ENCODE results near the gene MISP. TPM values are rescaled to one million over a fixed set of nuclear protein-coding genes. Genes with fewer than 3 reads are reported as not detected.

Gene MISP
- total and polyA plus RNA-seq, 2 donors (not counting 1 experiment from before 2014, with no cell fraction given) = not detected

DNA sequence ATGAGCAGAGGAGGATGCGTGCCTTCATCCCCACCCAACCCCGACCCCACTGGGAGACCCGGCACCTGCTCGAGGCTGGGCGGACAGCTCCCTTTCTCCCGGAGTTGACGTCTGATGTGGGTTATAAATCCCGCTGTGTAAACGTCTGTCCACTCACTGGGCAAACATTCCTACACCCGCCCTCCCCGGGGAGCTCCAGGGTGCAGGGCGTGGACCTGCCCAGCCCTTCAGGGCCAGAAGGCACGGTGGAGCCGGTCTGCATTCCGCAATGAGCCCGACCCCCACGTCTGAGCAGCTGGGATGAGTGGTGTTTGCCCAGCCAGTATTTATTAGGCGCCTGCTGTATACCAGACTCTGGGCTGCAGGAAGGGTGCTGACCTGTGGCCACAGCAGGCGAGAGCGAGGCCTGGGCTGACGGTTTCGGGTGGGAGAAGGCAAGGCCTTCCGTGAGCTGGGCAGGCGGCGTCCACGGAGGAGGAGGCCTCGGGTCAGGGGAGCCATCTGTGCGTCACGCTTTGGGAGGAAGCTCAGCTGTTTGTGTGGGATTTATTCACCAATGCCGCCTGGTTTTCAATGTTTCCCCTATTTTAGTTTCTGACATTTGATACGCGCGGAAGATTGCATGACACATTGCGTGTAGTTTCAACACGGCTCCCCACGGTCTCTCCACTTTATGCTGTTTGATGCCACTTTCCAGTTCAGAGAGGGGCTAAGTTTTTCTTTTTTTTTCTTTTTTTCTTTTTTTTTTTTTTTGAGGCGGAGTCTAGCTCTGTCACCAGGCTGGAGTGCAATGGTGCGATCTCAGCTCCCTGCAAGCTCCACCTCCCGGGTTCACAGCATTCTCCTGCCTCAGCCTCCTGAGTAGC, 2.0 kb downstream of the MISP start:
- no peak for ATAC-seq (ENCODE audit: low read depth)
- no peak overlapping the region for H3K4me2 ChIP-seq (replicated peaks; ENCODE audit: low read depth, low read length, poor library complexity, severe bottlenecking)
- H3K9ac ChIP-seq (ENCODE audit: low read length) = no peak overlapping the region
- H3K79me2 ChIP-seq (ENCODE audit: control insufficient read depth, insufficient read depth, low read length) = no peaks in the 10 kb centered on the region
- no peak overlapping the region for H2AFZ ChIP-seq (ENCODE audit: insufficient read depth, low read depth, low read length, poor library complexity, severe bottlenecking)
- WGBS (ENCODE audit: insufficient coverage) = 59% methylated on average over 31 of the region's 39 CpGs
- no peaks in the 10 kb centered on the region for H4K20me1 ChIP-seq (ENCODE audit: control insufficient read depth, insufficient read depth, low read length, poor library complexity, severe bottlenecking)
- Mint-ChIP-seq H3K4me1 (no peaks in the 10 kb centered on the region), H3K27me3 (no peaks in the 10 kb centered on the region), H3K4me3 (no peak overlapping the region), H3K9me3 (ENCODE audit: insufficient read depth) (no peaks in the 10 kb centered on the region), H3K27ac (no peak overlapping the region)
- CTCF ChIA-PET = interaction anchor here (0.9 kb wide), 1 partner anchor 19 kb away, joined by 3 read pairs; no protein-coding TSS in a partner anchor
- peaks cover 0 to 4% (median 0%) of the 10 kb centered on the region in 4 experiments for H3K27me3 ChIP-seq (replicated peaks in 1 of 4; ENCODE audit: control extremely low read depth in 1 of 4, control insufficient read depth in 3 of 4, insufficient read depth in 4 of 4, low read length in 3 of 4)
- H3K9me3 ChIP-seq (ENCODE audit: control extremely low read depth in 1 of 3, control insufficient read depth in 2 of 3, insufficient read depth in 1 of 3, low read length in 2 of 3) = peaks cover 0 to 25% (median under 1%) of the 10 kb centered on the region in 3 donors
- no peak overlapping the region for H3K27ac ChIP-seq (ENCODE audit: low read length in 2 of 2)
- H3K4me3 ChIP-seq (ENCODE audit: control extremely low read depth in 1 of 5, extremely low read depth in 1 of 5, insufficient read depth in 1 of 5, low read depth in 2 of 5, low read length in 4 of 5) = no peak overlapping the region
- no peak for TF ChIP-seq EZH2 (IDR thresholded peaks at IDR 0.05; ENCODE audit: borderline replicate concordance, insufficient read depth, low read depth, low read length, poor library complexity, severe bottlenecking)
- TF ChIP-seq, protein P1, sequence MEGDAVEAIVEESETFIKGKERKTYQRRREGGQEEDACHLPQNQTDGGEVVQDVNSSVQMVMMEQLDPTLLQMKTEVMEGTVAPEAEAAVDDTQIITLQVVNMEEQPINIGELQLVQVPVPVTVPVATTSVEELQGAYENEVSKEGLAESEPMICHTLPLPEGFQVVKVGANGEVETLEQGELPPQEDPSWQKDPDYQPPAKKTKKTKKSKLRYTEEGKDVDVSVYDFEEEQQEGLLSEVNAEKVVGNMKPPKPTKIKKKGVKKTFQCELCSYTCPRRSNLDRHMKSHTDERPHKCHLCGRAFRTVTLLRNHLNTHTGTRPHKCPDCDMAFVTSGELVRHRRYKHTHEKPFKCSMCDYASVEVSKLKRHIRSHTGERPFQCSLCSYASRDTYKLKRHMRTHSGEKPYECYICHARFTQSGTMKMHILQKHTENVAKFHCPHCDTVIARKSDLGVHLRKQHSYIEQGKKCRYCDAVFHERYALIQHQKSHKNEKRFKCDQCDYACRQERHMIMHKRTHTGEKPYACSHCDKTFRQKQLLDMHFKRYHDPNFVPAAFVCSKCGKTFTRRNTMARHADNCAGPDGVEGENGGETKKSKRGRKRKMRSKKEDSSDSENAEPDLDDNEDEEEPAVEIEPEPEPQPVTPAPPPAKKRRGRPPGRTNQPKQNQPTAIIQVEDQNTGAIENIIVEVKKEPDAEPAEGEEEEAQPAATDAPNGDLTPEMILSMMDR (IDR thresholded peaks at IDR 0.05) = no peak
- POLR2A ChIA-PET = interaction anchor here (0.6 kb wide), 1 partner anchor 54 kb away, joined by 3 read pairs; no protein-coding TSS in a partner anchor
- no peaks in the 10 kb centered on the region for H3K36me3 ChIP-seq (replicated peaks in 1 of 2; ENCODE audit: control extremely low read depth in 1 of 2, control insufficient read depth in 1 of 2, extremely low read depth in 1 of 2, insufficient read depth in 2 of 2, low read length in 1 of 2)
- H3K4me1 ChIP-seq (ENCODE audit: control insufficient read depth in 2 of 2, insufficient read depth in 2 of 2, low read length in 2 of 2) = no peaks in the 10 kb centered on the region
- intact Hi-C loops (cut with micrococcal nuclease) = no loop called here
- no peak for DNase-seq

DNA sequence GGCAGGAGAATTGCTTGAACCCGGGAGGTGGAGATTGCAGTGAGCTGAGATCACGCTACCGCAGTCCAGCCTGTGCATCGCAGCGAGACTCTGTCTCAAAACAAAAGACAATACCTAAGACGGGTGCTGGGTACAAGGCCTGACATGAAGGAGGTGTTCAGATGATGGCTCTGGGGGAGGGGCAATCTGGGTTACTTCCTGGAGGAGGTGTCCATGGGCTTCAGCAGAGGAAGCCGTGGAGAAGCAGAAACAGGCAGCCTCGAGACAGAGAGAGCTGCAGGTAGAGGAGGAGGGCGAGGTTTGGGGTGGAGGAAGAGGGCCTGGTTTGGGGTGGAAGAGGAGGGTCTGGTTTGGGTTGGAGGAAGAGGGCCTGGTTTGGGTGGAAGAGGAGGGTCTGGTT, 3.6 kb downstream of the MISP start:
- Histone ChIP-seq H3K4me2 (replicated peaks; ENCODE audit: low read depth, low read length, poor library complexity, severe bottlenecking) (no peak overlapping the region), H3K27me3 (replicated peaks in 1 of 4; ENCODE audit: control extremely low read depth in 1 of 4, control insufficient read depth in 3 of 4, insufficient read depth in 4 of 4, low read length in 3 of 4) (peaks cover 0 to 4% (median 0%) of the 10 kb centered on the region in 4 experiments), H3K9ac (ENCODE audit: low read length) (no peak overlapping the region), H3K79me2 (ENCODE audit: control insufficient read depth, insufficient read depth, low read length) (no peaks in the 10 kb centered on the region), H3K9me3 (ENCODE audit: control extremely low read depth in 1 of 3, control insufficient read depth in 2 of 3, insufficient read depth in 1 of 3, low read length in 2 of 3) (peaks cover 0 to 34% (median 0%) of the 10 kb centered on the region in 3 donors), H3K27ac (ENCODE audit: low read length in 2 of 2) (no peak overlapping the region), H3K4me1 (ENCODE audit: control insufficient read depth in 2 of 2, insufficient read depth in 2 of 2, low read length in 2 of 2) (no peaks in the 10 kb centered on the region), H2AFZ (ENCODE audit: insufficient read depth, low read depth, low read length, poor library complexity, severe bottlenecking) (no peak overlapping the region), H3K4me3 (ENCODE audit: control extremely low read depth in 1 of 5, extremely low read depth in 1 of 5, insufficient read depth in 1 of 5, low read depth in 2 of 5, low read length in 4 of 5) (no peak overlapping the region), H4K20me1 (ENCODE audit: control insufficient read depth, insufficient read depth, low read length, poor library complexity, severe bottlenecking) (no peaks in the 10 kb centered on the region), H3K36me3 (replicated peaks in 1 of 2; ENCODE audit: control extremely low read depth in 1 of 2, control insufficient read depth in 1 of 2, extremely low read depth in 1 of 2, insufficient read depth in 2 of 2, low read length in 1 of 2) (no peaks in the 10 kb centered on the region)
- WGBS (ENCODE audit: insufficient coverage) = 90% methylated on average over 5 of the region's 9 CpGs
- ChIA-PET POLR2A (no interaction called here), CTCF (no interaction called here)
- intact Hi-C loops (cut with micrococcal nuclease) = no loop called here
- Mint-ChIP-seq H3K27me3 (no peaks in the 10 kb centered on the region), H3K4me3 (no peak overlapping the region), H3K27ac (no peak overlapping the region), H3K9me3 (ENCODE audit: insufficient read depth) (peaks cover under 1% of the 10 kb centered on the region), H3K4me1 (no peaks in the 10 kb centered on the region)
- ATAC-seq (ENCODE audit: low read depth) (no peak), DNase-seq (no peak)
- TF ChIP-seq EZH2 (IDR thresholded peaks at IDR 0.05; ENCODE audit: borderline replicate concordance, insufficient read depth, low read depth, low read length, poor library complexity, severe bottlenecking) = no peak
- TF ChIP-seq, protein P1 (IDR thresholded peaks at IDR 0.05) = no peak
